ENCODE measurements around the gene SHISA6. TPM values are rescaled to one million over a fixed set of nuclear protein-coding genes. Genes with fewer than 3 reads are reported as not detected.

The SHISA6 gene
- total RNA-seq, 4 donors from 2014 or later = 0.13 to 8.8 (median 0.32) TPM

GRCh38 chr17:11276486-11276885, 35.5 kb downstream of the SHISA6 start:
- DNase-seq (ENCODE audit: low spot score) (no peak), ATAC-seq (ENCODE audit: low FRiP score) (no peak)
- TF ChIP-seq CTCF (IDR thresholded peaks at IDR 0.05) = no peak

- ATAC-seq (ENCODE audit: low FRiP score) = no peak
- TF ChIP-seq CTCF (IDR thresholded peaks at IDR 0.05) = no peak
- no peak for DNase-seq (ENCODE audit: low spot score)
Measured at GRCh38 chr17:11278186-11278991, 37.4 kb downstream of the SHISA6 start.

GRCh38 chr17:11278992-11279270, 37.9 kb downstream of the SHISA6 start:
- ATAC-seq (ENCODE audit: low FRiP score) (no peak), DNase-seq (ENCODE audit: low spot score) (no peak)
- TF ChIP-seq CTCF (IDR thresholded peaks at IDR 0.05) = no peak

GRCh38 chr17:11279776-11280344, 38.8 kb downstream of the SHISA6 start:
- ATAC-seq (ENCODE audit: low FRiP score) (no peak), DNase-seq (ENCODE audit: low spot score) (no peak)
- no peak for TF ChIP-seq CTCF (IDR thresholded peaks at IDR 0.05)

- ATAC-seq (ENCODE audit: low FRiP score) = no peak
- DNase-seq (ENCODE audit: low spot score) = no peak
- TF ChIP-seq CTCF (IDR thresholded peaks at IDR 0.05) = no peak
Measured at GRCh38 chr17:11282586-11282985, 41.6 kb downstream of the SHISA6 start.

GRCh38 chr17:11284811-11285210, 43.8 kb downstream of the SHISA6 start:
- no peak for TF ChIP-seq CTCF (IDR thresholded peaks at IDR 0.05)
- ATAC-seq (ENCODE audit: low FRiP score) = no peak
- DNase-seq (ENCODE audit: low spot score) = no peak

GRCh38 chr17:11285946-11286345, 44.9 kb downstream of the SHISA6 start:
- no peak for TF ChIP-seq CTCF (IDR thresholded peaks at IDR 0.05)
- DNase-seq (ENCODE audit: low spot score) = no peak
- ATAC-seq (ENCODE audit: low FRiP score) = no peak
